ENCODE results near the gene CNTN6. TPM values are rescaled to one million over a fixed set of nuclear protein-coding genes. Genes with fewer than 3 reads are reported as not detected.

Gene CNTN6
- total RNA-seq, 1 experiment from 2014 or later = not detected

DNA sequence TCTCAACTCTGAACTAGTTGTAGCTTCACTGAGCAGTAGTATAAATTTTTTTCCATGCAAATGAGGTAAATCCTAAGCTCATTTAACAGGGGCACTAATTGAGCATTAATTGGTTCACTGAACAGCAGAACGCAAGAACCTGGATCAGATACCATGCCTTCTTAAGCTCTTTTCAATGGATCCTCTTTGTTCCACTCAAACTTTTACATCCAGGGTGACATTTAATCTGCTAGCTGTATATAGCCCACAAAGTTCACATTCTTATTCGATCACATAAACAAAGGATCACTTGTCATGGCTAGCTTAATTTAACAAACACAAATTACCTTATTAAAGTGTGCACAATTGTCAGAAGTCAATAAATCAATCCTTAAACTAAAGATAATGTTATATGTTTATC lies 281.6 kb downstream of the CNTN6 start:
- no peak overlapping the region for H3K27ac ChIP-seq (ENCODE audit: low read depth, low read length)
- H2AFZ ChIP-seq (ENCODE audit: low read depth, low read length, poor library complexity, severe bottlenecking) = no peak overlapping the region
- no peaks in the 10 kb centered on the region for H3K4me1 ChIP-seq (ENCODE audit: control insufficient read depth in 1 of 2, insufficient read depth in 2 of 2, low read length in 2 of 2)
- no peak for TF ChIP-seq SIN3A (IDR thresholded peaks at IDR 0.05; ENCODE audit: low read depth)
- TF ChIP-seq CEBPB (IDR thresholded peaks at IDR 0.05; ENCODE audit: low read depth) = no peak
- no peak for TF ChIP-seq POLR2A (IDR thresholded peaks at IDR 0.05; ENCODE audit: borderline replicate concordance, extremely low read depth, insufficient read depth, insufficient read length)
- no peak for TF ChIP-seq FOSL1 (IDR thresholded peaks at IDR 0.05; ENCODE audit: low read depth)
- no peak for TF ChIP-seq EZH2phosphoT487 (IDR thresholded peaks at IDR 0.05; ENCODE audit: borderline replicate concordance)
- TF ChIP-seq ZNF274 (IDR thresholded peaks at IDR 0.05; ENCODE audit: low read depth, low read length) = no peak
- TF ChIP-seq ELF1 (IDR thresholded peaks at IDR 0.05; ENCODE audit: borderline replicate concordance, low read depth) = no peak
- TF ChIP-seq POLR2AphosphoS5 (IDR thresholded peaks at IDR 0.05; ENCODE audit: low read depth, low read length) = no peak
- TF ChIP-seq SP1 (IDR thresholded peaks at IDR 0.05; ENCODE audit: low read depth) = no peak
- H3K27me3 ChIP-seq (ENCODE audit: insufficient read depth, low read length) = no peaks in the 10 kb centered on the region
- no peaks in the 10 kb centered on the region for H3K36me3 ChIP-seq (ENCODE audit: control insufficient read depth in 1 of 2, insufficient read depth in 2 of 2, low read length in 2 of 2)
- no peaks in the 10 kb centered on the region for H4K20me1 ChIP-seq (ENCODE audit: insufficient read depth)
- no peak for DNase-seq (ENCODE audit: low read depth, low spot score)
- H3K4me2 ChIP-seq (ENCODE audit: low read length) = no peak overlapping the region
- H3K4me3 ChIP-seq (replicated peaks in 1 of 2; ENCODE audit: low read depth in 1 of 2, low read length in 2 of 2) = no peak overlapping the region
- H3K9me3 ChIP-seq (ENCODE audit: control insufficient read depth in 1 of 2, insufficient read depth in 1 of 2, low read depth in 1 of 2, low read length in 2 of 2) = peaks cover 11 to 26% of the 10 kb centered on the region in 2 experiments; a peak in 2 of 4 replicates
- BruUV-seq (replicated peaks) = no TSS peak
- ChIA-PET RAD21 (ENCODE audit: low non-redundant PET in 1 of 2, low total read pairs in 2 of 2, uncharacterized antibody in 2 of 2, unreplicated experiment in 2 of 2) (no interaction called here), CTCF (no interaction called here), POLR2A (no interaction called here)
- H3K9me2 ChIP-seq (ENCODE audit: insufficient read depth) = no peaks in the 10 kb centered on the region
- intact Hi-C loops (cut with micrococcal nuclease) = no loop called here
- no peak for ATAC-seq
- H3K9ac ChIP-seq (ENCODE audit: low read length) = no peak overlapping the region
- no peaks in the 10 kb centered on the region for H3K79me2 ChIP-seq (ENCODE audit: insufficient read depth, low read length)

DNA sequence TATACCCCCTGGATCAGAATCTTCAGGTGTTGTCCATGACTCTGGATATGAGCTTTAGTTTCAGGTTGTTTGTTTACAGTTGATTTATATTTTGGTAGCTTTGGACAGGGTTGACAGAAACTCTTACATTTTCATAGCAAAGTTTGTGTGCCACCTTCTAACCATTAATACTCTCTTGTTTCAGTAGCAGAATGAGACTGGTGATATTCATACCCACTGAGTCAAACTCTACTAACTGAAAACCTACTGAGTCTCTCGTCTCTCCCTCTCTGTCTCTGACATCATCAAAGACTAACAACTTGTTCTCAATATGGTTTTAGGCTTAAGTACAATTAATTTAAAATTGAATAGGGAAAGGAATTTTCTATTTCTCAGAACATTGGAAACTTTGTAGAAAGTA lies 282.3 kb downstream of the CNTN6 start:
- H3K9me3 ChIP-seq (ENCODE audit: control insufficient read depth in 1 of 2, insufficient read depth in 1 of 2, low read depth in 1 of 2, low read length in 2 of 2) = peaks cover 11 to 31% of the 10 kb centered on the region in 2 experiments; a peak in 2 of 4 replicates
- H3K27ac ChIP-seq (ENCODE audit: low read depth, low read length) = no peak overlapping the region
- H3K4me3 ChIP-seq (replicated peaks in 1 of 2; ENCODE audit: low read depth in 1 of 2, low read length in 2 of 2) = no peak overlapping the region
- no peaks in the 10 kb centered on the region for H4K20me1 ChIP-seq (ENCODE audit: insufficient read depth)
- RAD21 ChIA-PET (ENCODE audit: low non-redundant PET in 1 of 2, low total read pairs in 2 of 2, uncharacterized antibody in 2 of 2, unreplicated experiment in 2 of 2) = no interaction called here
- H3K27me3 ChIP-seq (ENCODE audit: insufficient read depth, low read length) = no peaks in the 10 kb centered on the region
- no peak overlapping the region for H3K9ac ChIP-seq (ENCODE audit: low read length)
- H3K36me3 ChIP-seq (ENCODE audit: control insufficient read depth in 1 of 2, insufficient read depth in 2 of 2, low read length in 2 of 2) = no peaks in the 10 kb centered on the region
- ATAC-seq (no peak), DNase-seq (ENCODE audit: low read depth, low spot score) (no peak)
- H3K4me1 ChIP-seq (ENCODE audit: control insufficient read depth in 1 of 2, insufficient read depth in 2 of 2, low read length in 2 of 2) = no peaks in the 10 kb centered on the region
- H3K4me2 ChIP-seq (ENCODE audit: low read length) = no peak overlapping the region
- POLR2A ChIA-PET = no interaction called here
- H3K79me2 ChIP-seq (ENCODE audit: insufficient read depth, low read length) = no peaks in the 10 kb centered on the region
- intact Hi-C loops (cut with micrococcal nuclease) = no loop called here
- no TSS peak for BruUV-seq (replicated peaks)
- no peak overlapping the region for H2AFZ ChIP-seq (ENCODE audit: low read depth, low read length, poor library complexity, severe bottlenecking)
- no peaks in the 10 kb centered on the region for H3K9me2 ChIP-seq (ENCODE audit: insufficient read depth)
- CTCF ChIA-PET = no interaction called here
- TF ChIP-seq ZFX (IDR thresholded peaks at IDR 0.05) = no peak
- no peak for TF ChIP-seq YY1 (IDR thresholded peaks at IDR 0.05; ENCODE audit: extremely low read depth, insufficient replicate concordance, low read depth, low read length)
- TF ChIP-seq CBX3 (IDR thresholded peaks at IDR 0.05; ENCODE audit: low read depth) = no peak
- no peak for TF ChIP-seq SP1 (IDR thresholded peaks at IDR 0.05; ENCODE audit: low read depth)
- TF ChIP-seq EGR1 (IDR thresholded peaks at IDR 0.05; ENCODE audit: low read depth) = no peak
- TF ChIP-seq SRF (IDR thresholded peaks at IDR 0.05; ENCODE audit: low read depth) = no peak
- TF ChIP-seq, protein P1, sequence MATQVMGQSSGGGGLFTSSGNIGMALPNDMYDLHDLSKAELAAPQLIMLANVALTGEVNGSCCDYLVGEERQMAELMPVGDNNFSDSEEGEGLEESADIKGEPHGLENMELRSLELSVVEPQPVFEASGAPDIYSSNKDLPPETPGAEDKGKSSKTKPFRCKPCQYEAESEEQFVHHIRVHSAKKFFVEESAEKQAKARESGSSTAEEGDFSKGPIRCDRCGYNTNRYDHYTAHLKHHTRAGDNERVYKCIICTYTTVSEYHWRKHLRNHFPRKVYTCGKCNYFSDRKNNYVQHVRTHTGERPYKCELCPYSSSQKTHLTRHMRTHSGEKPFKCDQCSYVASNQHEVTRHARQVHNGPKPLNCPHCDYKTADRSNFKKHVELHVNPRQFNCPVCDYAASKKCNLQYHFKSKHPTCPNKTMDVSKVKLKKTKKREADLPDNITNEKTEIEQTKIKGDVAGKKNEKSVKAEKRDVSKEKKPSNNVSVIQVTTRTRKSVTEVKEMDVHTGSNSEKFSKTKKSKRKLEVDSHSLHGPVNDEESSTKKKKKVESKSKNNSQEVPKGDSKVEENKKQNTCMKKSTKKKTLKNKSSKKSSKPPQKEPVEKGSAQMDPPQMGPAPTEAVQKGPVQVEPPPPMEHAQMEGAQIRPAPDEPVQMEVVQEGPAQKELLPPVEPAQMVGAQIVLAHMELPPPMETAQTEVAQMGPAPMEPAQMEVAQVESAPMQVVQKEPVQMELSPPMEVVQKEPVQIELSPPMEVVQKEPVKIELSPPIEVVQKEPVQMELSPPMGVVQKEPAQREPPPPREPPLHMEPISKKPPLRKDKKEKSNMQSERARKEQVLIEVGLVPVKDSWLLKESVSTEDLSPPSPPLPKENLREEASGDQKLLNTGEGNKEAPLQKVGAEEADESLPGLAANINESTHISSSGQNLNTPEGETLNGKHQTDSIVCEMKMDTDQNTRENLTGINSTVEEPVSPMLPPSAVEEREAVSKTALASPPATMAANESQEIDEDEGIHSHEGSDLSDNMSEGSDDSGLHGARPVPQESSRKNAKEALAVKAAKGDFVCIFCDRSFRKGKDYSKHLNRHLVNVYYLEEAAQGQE (IDR thresholded peaks at IDR 0.05; ENCODE audit: low read depth) = no peak
- TF ChIP-seq, protein P2, sequence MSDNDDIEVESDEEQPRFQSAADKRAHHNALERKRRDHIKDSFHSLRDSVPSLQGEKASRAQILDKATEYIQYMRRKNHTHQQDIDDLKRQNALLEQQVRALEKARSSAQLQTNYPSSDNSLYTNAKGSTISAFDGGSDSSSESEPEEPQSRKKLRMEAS (IDR thresholded peaks at IDR 0.05) = no peak
- no peak for TF ChIP-seq EZH2 (IDR thresholded peaks at IDR 0.05)
- TF ChIP-seq, protein P3, sequence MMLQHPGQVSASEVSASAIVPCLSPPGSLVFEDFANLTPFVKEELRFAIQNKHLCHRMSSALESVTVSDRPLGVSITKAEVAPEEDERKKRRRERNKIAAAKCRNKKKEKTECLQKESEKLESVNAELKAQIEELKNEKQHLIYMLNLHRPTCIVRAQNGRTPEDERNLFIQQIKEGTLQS (IDR thresholded peaks at IDR 0.05) = no peak
- TF ChIP-seq, protein P4, sequence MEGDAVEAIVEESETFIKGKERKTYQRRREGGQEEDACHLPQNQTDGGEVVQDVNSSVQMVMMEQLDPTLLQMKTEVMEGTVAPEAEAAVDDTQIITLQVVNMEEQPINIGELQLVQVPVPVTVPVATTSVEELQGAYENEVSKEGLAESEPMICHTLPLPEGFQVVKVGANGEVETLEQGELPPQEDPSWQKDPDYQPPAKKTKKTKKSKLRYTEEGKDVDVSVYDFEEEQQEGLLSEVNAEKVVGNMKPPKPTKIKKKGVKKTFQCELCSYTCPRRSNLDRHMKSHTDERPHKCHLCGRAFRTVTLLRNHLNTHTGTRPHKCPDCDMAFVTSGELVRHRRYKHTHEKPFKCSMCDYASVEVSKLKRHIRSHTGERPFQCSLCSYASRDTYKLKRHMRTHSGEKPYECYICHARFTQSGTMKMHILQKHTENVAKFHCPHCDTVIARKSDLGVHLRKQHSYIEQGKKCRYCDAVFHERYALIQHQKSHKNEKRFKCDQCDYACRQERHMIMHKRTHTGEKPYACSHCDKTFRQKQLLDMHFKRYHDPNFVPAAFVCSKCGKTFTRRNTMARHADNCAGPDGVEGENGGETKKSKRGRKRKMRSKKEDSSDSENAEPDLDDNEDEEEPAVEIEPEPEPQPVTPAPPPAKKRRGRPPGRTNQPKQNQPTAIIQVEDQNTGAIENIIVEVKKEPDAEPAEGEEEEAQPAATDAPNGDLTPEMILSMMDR (IDR thresholded peaks at IDR 0.05 in 2 of 3, conservative IDR thresholded peaks at IDR 0.05 in 1 of 3; ENCODE audit: borderline replicate concordance in 1 of 3, insufficient read depth in 1 of 3, low read depth in 2 of 3, low read length in 2 of 3) = no peak

Data from HCT116 (cell line).